Measurements from ENCODE around the gene CACNB2. TPM values are rescaled to one million over a fixed set of nuclear protein-coding genes. Genes with fewer than 3 reads are reported as not detected.

CACNB2 gene
- total and polyA plus RNA-seq, 10 of the 15 experiments (the other 5 are each of a cell fraction or from before 2014, with no cell fraction given) = 0.62 to 8.1 (median 1.2) TPM

DNA sequence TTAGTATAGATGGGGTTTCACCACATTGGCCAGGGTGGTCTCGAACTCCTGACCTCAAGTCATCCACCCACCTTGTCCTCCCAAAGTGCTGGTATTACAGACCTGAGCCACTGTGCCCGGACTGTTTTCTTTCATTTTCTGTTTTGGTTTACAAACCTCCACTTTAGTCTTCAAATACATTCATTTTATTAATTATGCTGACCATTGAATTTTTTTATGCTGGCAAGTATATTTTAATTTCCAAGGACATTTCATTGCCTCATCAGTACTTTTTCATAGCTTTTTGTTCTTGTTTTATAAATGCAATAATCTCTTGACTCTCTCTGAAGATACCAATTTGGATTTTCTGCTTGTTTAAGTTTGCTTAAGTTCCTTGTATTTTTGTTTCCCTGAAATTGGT lies 170.5 kb downstream of the CACNB2 start:
- Histone ChIP-seq H3K27me3 (replicated peaks in 1 of 2; ENCODE audit: control insufficient read depth in 2 of 2, insufficient read depth in 2 of 2, low read length in 1 of 2) (no peaks in the 10 kb centered on the region), H4K20me1 (ENCODE audit: control insufficient read depth, insufficient read depth) (no peaks in the 10 kb centered on the region), H3K4me1 (ENCODE audit: control insufficient read depth, insufficient read depth, low read length) (no peaks in the 10 kb centered on the region), H2AFZ (ENCODE audit: control insufficient read depth, low read depth, low read length) (no peak overlapping the region), H3K4me3 (no peak overlapping the region), H3K79me2 (ENCODE audit: control insufficient read depth, insufficient read depth, low read length) (no peaks in the 10 kb centered on the region), H3K9ac (ENCODE audit: control insufficient read depth, insufficient read depth, low read length) (no peak overlapping the region), H3K4me2 (ENCODE audit: control insufficient read depth, insufficient read depth) (no peak overlapping the region), H3K27ac (ENCODE audit: control insufficient read depth, insufficient read depth) (no peak overlapping the region), H3K9me3 (replicated peaks; ENCODE audit: control insufficient read depth, insufficient read depth, low read length) (no peaks in the 10 kb centered on the region), H3K36me3 (ENCODE audit: control insufficient read depth in 2 of 2, insufficient read depth in 2 of 2, low read length in 1 of 2) (no peaks in the 10 kb centered on the region)
- 0% methylated on average over 2 of the region's 2 CpGs for WGBS (ENCODE audit: insufficient coverage, insufficient replicate concordance, low lambda C conversion rate, missing lambda C conversion rate)
- no peak for DNase-seq (ENCODE audit: low read depth, low spot score)
- FAIRE-seq = no peak
- intact Hi-C loops (cut with micrococcal nuclease; ENCODE audit: unreplicated experiment) (loop anchor here (5.0 to 10.0 kb wide), 2 partner anchors 73 to 456 kb away; no protein-coding TSS in a partner anchor), in situ Hi-C loops (cut with MboI) (no loop called here)
- ChIA-PET RAD21 (ENCODE audit: unreplicated experiment) (no interaction called here), POLR2A (interaction anchor here (0.6 kb wide), 1 partner anchor 29 kb away, joined by 3 read pairs; no protein-coding TSS in a partner anchor), CTCF (interaction anchor here (1.0 to 2.2 kb wide), 2 partner anchors 72 to 87 kb away, joined by 3 to 23 read pairs; no protein-coding TSS in a partner anchor), SMC1A (ENCODE audit: uncharacterized antibody, unreplicated experiment) (interaction anchor here (1.0 to 1.5 kb wide), 2 partner anchors 108 to 232 kb away, joined by 3 read pairs; no protein-coding TSS in a partner anchor)
- ATAC-seq = no peak
- no TSS peak for BruUV-seq (replicated peaks)
- TF ChIP-seq TCF7 (IDR thresholded peaks at IDR 0.05; ENCODE audit: borderline replicate concordance) (no peak), ZBTB40 (IDR thresholded peaks at IDR 0.05; ENCODE audit: borderline replicate concordance) (no peak), POLR2AphosphoS2 (IDR thresholded peaks at IDR 0.05; ENCODE audit: low read depth, low read length) (no peak), CEBPB (IDR thresholded peaks at IDR 0.05; ENCODE audit: borderline replicate concordance in 1 of 2, low read depth in 2 of 2, low read length in 2 of 2) (no peak), NKRF (conservative IDR thresholded peaks at IDR 0.05) (no peak), ZBTB4 (CRISPR knock-in tag; IDR thresholded peaks at IDR 0.05) (no peak), TCF12 (IDR thresholded peaks at IDR 0.05; ENCODE audit: low read depth, low read length) (no peak), PAX8 (IDR thresholded peaks at IDR 0.05) (no peak), GABPA (IDR thresholded peaks at IDR 0.05; ENCODE audit: low read depth) (no peak)
- TF ChIP-seq, protein P1, sequence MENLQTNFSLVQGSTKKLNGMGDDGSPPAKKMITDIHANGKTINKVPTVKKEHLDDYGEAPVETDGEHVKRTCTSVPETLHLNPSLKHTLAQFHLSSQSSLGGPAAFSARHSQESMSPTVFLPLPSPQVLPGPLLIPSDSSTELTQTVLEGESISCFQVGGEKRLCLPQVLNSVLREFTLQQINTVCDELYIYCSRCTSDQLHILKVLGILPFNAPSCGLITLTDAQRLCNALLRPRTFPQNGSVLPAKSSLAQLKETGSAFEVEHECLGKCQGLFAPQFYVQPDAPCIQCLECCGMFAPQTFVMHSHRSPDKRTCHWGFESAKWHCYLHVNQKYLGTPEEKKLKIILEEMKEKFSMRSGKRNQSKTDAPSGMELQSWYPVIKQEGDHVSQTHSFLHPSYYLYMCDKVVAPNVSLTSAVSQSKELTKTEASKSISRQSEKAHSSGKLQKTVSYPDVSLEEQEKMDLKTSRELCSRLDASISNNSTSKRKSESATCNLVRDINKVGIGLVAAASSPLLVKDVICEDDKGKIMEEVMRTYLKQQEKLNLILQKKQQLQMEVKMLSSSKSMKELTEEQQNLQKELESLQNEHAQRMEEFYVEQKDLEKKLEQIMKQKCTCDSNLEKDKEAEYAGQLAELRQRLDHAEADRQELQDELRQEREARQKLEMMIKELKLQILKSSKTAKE (IDR thresholded peaks at IDR 0.05; ENCODE audit: low read depth, poor library complexity, severe bottlenecking) = no peak

Measured in GM12878 (cell line).